T-helper 2 cell treated with Interferon-gamma antibody and Interleukin-4, amounts not matched to agents 100 ng/mL and 5 ng/mL, for 36 hours (primary cell): ENCODE data around the gene CNPY4. TPM values are rescaled to one million over a fixed set of nuclear protein-coding genes. Genes with fewer than 3 reads are reported as not detected.

Source experiments
- intact Hi-C: fragments of 100-400 bp; cut with micrococcal nuclease; formaldehyde crosslinking; loops from one replicate; pipeline ENCODE4 v1.15.1; 2023
- total RNA-seq: library from RNA; stranded (reverse); gene quantifications from 2 replicates; pipeline ENCODE4 v1.2.3, GENCODE V29; 2022

Gene CNPY4
- total RNA-seq: 29.5 and 30.1 TPM in 2 replicates

GRCh38 chr7:100119072-100119969, at the start of gene CNPY4, which contains the start of gene TAF6:
CNPY4 (plus strand) TSS chr7:100119634; CDS start chr7:100119745, 111 bp downstream.
TAF6 (minus strand) TSS chr7:100119358; CDS start chr7:100114209, 5,149 bp downstream.
- intact Hi-C loops: loop anchor here (1.0 kb wide), 2 partner anchors 8 to 18 kb away; partner anchors contain the start of genes AP4M1 and MCM7

GRCh38 chr7:100069991-100070390, 49.4 kb upstream of the CNPY4 start:
- intact Hi-C loops: no loop called here

DNA sequence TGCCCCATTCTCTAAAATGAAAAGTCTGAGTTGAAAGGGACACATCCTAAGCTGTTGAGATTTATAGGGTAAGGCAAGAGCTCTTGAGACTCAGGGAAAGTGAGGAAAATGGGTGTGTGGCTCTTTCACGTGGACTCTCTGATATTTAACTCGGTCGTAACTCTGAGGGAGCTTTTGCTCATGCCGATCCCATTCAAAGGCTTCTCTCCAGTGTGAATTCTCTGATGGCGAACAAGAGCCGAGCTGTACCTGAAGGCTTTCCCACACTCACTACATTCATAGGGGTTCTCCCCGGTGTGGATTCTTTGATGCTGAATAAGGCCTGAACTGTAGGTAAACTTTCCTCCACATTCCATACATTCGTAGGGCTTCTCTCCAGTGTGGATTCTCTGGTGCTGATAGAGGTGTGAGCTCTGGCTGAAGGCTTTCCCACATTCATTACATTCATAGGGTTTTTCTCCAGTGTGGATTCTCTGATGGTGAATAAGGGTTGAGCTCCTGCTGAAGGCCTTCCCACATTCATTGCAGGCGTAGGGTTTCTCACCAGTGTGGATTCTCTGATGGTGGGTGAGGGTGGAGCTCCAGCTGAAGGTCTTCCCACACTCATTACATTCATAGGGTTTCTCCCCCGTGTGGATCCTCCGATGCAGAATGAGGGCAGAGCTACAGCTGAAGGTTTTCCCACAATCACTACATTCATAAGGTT, 48.3 kb upstream of the CNPY4 start:
- intact Hi-C loops: no loop called here

GRCh38 chr7:100072462-100072861, 47.0 kb upstream of the CNPY4 start:
- intact Hi-C loops: no loop called here

GRCh38 chr7:100074841-100075240, 44.6 kb upstream of the CNPY4 start:
- intact Hi-C loops: no loop called here

DNA sequence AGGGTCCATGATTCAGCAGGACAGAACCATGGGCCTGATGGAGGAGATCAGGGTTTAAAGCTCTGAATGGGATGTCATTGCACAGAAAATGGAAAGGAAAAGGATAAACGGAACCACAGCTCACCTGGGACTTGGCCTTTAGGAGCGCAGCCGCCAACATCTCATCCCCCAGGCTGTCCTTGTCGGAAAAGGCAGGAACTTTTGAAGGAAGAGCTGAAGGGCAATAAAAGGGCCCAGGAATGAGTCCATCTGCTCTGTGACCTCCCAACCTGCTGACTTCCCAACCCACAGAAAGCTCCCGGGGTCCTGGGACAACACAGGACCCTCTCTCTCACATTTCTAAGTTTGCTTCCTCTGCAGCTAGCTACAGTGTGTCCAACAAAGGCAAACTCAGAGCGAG, 44.0 kb upstream of the CNPY4 start:
- intact Hi-C loops: no loop called here

DNA sequence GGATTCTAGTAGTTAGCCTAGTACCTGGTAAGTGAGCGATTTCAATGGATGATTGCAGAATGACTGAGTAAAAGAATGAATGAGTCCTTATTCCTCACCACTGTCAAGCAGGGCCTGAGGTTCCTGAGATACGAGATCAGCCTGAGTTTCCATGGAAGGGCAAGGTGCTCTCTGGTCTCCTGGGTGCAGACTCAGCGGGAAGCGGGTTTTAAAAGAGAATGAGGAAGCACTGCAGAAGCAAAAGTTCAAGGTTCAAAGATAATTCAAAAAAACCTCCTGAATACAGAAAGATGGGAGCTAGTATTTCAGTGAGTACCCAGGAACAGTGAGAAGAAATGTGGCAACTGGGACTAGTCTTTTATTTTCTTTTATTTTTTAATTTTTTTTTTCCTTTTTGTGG, 42.2 kb upstream of the CNPY4 start:
- intact Hi-C loops: no loop called here

GRCh38 chr7:100079024-100079560, 40.3 kb upstream of the CNPY4 start:
- intact Hi-C loops: no loop called here

GRCh38 chr7:100080907-100081534, 38.4 kb upstream of the CNPY4 start:
- intact Hi-C loops: loop anchor here (1.0 to 10.0 kb wide), 10 partner anchors 32 to 676 kb away; partner anchors contain the start of genes BUD31, FAM200A, MBLAC1 and MEPCE

- intact Hi-C loops: loop anchor here (1.0 to 10.0 kb wide), 11 partner anchors 19 to 677 kb away; partner anchors contain the start of genes BUD31, FAM200A, MBLAC1 and MEPCE
Observed at GRCh38 chr7:100081535-100082102, 37.8 kb upstream of the CNPY4 start, which contains the start of gene ZNF3. ZNF3 (minus strand) TSS chr7:100081723; CDS start chr7:100077357, 4,366 bp downstream.

GRCh38 chr7:100082978-100083377, 36.5 kb upstream of the CNPY4 start:
- intact Hi-C loops: loop anchor here (1.0 to 10.0 kb wide), 7 partner anchors 17 to 678 kb away; partner anchors contain the start of genes BUD31, FAM200A, MBLAC1 and MEPCE

DNA sequence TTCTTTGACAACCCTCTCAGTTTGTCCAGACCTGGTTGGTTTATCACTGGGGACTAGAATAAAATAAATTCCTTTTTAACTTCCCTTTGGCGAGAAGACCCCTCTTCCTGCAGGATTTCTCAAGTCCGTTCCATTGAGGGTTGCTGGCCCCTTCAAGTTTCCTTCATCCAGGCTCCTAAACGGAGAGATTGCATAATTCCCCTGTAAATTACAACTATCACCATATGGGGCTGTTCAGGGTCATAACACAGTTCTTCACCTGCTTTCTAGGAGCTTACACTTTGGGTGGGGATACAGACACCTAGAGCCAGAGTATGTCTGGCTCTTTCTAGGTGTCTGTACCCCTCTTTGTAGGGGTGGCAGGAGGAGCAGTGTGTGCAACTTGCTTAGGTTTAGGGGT, 33.9 kb upstream of the CNPY4 start:
- intact Hi-C loops: loop anchor here (10.0 kb wide), 3 partner anchors 461 to 681 kb away; partner anchors contain the start of genes BUD31, FAM200A, PDAP1 and ZNF655

DNA sequence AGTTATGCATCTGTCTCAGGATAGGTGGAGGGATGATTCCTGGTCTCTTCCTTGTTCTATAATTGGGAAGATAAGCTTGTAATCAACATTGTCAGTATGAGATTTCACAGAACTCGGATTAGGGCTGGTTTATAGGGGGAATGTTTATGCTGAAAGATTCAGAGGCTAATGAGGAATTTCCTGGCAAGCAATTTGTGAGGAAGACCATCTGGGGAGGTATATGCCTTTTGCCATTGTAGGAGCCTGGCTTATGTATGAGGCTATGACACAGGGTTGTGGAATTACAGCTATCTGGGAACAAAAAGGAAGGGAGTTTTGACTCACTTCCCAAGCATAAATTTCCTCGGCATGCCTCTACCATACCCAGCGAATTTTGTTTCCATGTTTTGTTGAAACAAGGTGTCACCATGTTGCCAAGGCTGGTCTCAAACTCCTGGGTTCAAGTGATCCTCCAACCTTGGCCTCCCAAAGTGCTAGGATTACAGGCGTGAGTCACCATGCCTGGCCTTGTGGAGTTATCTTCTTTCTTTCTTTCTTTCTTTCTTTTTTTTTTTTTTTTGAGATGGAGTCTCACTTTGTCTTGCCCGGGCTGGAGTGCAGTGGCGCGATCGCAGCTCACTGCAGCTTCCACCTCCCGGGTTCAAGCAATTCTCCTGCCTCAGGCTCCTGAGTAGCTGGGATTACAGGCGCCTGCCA, 32.2 kb upstream of the CNPY4 start:
- intact Hi-C loops: loop anchor here (10.0 kb wide), 3 partner anchors 462 to 682 kb away; partner anchors contain the start of genes BUD31, FAM200A, PDAP1 and ZNF655

GRCh38 chr7:100088095-100088620, 31.3 kb upstream of the CNPY4 start:
- intact Hi-C loops: loop anchor here (10.0 kb wide), 3 partner anchors 463 to 683 kb away; partner anchors contain the start of genes BUD31, FAM200A, PDAP1 and ZNF655

DNA sequence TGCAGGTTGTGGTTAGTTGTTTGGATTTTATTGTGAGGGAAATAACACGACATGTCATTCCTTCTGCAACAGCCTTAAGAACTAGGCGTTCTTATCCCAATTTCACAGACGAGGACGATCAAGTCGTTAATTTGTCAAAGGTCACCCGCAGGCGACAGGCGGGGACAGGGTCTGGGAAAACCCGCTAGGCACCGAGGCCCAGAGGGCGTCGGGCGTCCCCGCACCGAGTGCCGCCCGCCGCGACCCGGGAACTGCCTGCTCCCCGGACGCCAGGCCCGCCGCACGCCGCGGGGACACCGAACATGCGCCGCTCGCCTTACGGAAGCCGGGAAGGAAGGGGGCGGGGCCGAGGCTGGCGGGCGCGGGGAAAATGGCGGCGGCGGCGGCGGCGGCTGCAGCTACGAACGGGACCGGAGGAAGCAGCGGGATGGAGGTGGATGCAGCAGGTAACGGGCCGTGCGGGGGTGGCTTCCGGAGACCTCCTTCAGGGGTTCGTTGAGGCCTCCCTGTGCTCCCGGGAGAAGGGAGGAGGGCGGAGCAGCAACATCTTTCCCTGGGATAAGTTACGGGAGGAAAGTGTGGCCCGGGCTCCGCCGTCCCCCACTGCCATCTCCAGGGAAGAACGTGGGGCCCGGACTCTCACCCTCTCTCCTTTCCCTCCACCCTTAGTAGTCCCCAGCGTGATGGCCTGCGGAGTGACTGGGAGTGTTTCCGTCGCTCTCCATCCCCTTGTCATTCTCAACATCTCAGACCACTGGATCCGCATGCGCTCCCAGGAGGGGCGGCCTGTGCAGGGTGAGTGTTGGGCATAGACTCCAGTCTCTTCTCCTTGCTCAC, 30.6 kb upstream of the CNPY4 start, which contains the start of gene COPS6:
Gene COPS6, plus strand, starts transcription at position 349 of the 837 bp plus-strand sequence. Its CDS starts 22 bp downstream, at position 371.
- intact Hi-C loops: loop anchor here (1.0 to 10.0 kb wide), 4 partner anchors 11 to 684 kb away; partner anchors contain the start of genes BUD31, FAM200A, PDAP1 and ZNF655

DNA sequence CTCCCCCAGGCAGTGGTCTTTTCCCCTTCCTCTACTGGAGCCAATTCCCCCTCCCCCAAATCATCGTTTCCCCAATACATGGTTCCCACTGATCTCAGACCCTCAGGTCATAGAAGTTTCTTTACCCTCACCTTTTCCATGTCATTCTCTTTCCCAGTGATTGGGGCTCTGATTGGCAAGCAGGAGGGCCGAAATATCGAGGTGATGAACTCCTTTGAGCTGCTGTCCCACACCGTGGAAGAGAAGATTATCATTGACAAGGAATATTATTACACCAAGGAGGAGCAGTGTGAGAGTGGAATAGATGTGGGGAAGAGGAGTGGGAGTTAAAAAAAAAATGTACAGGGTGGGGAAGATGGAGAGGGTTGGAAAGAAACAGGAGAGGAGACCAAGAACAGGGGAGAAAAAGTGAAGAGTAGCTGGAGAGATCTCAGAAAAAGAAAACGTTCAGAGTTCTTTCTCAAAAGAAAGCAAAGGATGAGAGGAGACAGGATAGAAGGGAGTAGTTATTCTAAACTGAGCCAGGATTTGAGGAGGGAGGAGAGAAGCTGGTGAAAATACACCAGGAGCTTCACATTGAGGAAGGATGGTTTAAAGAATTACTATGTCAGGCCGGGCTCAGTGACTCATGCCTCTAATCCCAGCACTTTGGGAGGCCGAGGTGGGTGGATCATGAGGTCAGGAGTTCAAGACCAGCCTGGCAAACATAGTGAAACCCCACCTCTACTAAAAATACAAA, 29.8 kb upstream of the CNPY4 start:
- intact Hi-C loops: loop anchor here (1.0 to 10.0 kb wide), 4 partner anchors 11 to 685 kb away; partner anchors contain the start of genes BUD31, FAM200A, PDAP1 and ZNF655
